NCI-H2196 treated with DMSO at 0.1 percent for 48 hours (cell line): ENCODE results near the gene FIGNL1.

Experiments
- DNase-seq: peaks from one replicate; lab custom pipeline; 2025; ENCODE audit not compliant: unreplicated experiment; lab: John Stamatoyannopoulos, UW

The FIGNL1 gene

DNA sequence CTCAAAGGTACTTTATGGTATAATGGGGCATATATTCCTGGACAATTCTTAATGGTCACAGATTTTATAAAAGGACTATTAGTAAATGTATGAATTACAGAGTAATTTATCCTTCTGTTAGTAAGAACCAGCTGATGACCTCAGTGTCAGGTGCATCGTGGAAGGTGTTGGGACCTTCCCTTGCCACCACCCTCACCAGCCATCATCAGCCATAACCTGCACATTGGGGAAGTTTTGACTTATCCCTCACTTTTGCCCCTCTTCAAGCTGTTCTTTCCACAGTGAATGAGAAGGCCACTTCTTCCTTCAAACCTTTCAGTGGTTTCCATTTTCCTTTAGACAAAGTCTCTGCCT lies 52.2 kb downstream of the FIGNL1 start:
- no peak for DNase-seq

DNA sequence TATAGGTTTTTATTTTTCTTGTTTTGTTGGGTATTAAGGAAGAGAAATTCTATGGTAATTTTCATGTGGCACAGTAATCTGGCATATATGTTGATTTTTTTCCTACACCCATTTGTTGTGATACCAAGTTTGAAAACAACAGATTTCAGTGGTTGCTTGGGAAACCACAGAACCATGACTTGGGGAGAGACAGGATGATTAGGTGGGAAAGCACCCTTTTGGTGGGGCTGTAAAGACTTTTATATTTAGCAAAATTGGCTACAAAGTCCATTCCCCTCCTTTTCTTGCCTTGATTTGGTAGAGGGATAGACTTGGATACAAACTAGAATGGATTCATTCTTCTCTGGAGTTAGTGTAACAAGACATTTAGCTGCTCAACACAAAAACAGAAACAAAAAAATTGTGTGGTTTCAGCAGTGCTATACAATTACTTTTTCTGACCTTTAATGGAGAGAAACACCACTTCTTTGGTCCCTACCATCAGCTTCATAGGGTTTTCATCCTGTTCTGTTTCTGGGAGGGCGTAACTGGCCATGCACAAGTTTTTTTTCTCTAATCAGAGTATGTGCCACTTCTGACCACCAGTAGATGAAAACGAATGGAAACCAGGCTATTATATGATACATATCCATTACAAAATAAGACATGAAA lies 52.7 kb downstream of the FIGNL1 start:
- DNase-seq: no peak

DNA sequence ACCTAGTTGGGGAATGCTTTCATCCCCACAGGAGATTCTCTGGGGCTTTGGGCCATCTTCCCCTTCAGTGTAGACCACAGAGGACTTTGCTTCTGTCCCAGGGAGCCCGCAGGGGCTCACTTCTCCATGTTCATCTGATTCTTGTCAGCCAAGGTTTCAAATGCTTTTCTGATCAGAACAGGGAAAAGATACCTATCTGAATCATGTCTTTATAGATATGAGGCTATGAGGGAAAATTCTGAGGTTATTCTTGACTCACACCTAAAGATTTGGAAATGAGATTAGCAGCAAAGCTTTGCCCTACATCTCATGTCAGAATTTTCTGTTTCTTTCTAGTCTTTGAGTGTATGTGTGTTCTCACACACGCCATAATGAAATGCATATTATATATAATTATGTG lies 53.3 kb downstream of the FIGNL1 start:
- no peak for DNase-seq

DNA sequence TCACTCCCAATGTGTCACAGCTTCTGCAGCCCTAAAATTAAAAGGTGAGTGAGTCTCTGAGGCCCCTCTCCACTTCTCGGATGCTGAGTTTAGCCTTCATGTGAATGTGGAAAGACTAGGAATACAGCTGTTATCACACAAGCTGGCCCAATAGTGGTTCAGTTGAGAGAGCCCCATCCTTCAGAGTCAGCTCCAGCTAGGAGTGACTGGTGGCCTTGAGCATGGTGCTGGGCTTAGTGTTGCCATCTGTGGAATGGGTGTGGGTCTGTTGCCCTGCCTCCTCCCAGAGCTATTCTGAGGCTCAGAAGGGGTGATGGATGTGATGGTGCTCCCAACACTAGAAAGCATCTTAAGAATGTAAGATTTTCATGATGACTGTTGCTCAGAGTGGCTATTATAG lies 55.8 kb downstream of the FIGNL1 start:
- no peak for DNase-seq
